ENCODE results near the gene SLC2A13.

GRCh38 chr12:39935839-39936238 lies 170.0 kb downstream of the SLC2A13 start:
- TF ChIP-seq EZH2phosphoT487 (IDR thresholded peaks at IDR 0.05; ENCODE audit: borderline replicate concordance) (no peak), CTCF (conservative IDR thresholded peaks at IDR 0.05; ENCODE audit: low read length) (no peak)
